H9 (cell line): ENCODE data around the gene HSPA8. TPM values are rescaled to one million over a fixed set of nuclear protein-coding genes. Genes with fewer than 3 reads are reported as not detected.

Source experiments
- DNase-seq: peaks from one replicate; pipeline ENCODE4 v3.0.0-alpha.2; 2017
- H2AFZ ChIP-seq: one replicate; pipeline ENCODE4 v1.6.1; 2013; ENCODE audit warnings: mild to moderate bottlenecking, low read length, control low read depth, moderate library complexity
- H2AK5ac ChIP-seq: 2 replicates; pipeline ENCODE4 v1.6.1; 2013; ENCODE audit warnings: low read length, control low read depth, mixed read lengths; ENCODE audit not compliant: insufficient read length
- H2BK120ac ChIP-seq: one replicate; pipeline ENCODE4 v1.6.1; 2013; ENCODE audit warnings: low read depth, mild to moderate bottlenecking, low read length, control low read depth, inconsistent platforms; ENCODE audit not compliant: poor library complexity, severe bottlenecking
- H2BK12ac ChIP-seq: 2 replicates; pipeline ENCODE4 v1.6.1; 2013; ENCODE audit warnings: low read length, control low read depth, mixed read lengths, low read depth; ENCODE audit not compliant: insufficient read length
- H2BK15ac ChIP-seq: 2 replicates; pipeline ENCODE4 v1.6.1; 2013; ENCODE audit warnings: low read depth, low read length, control low read depth
- H2BK20ac ChIP-seq: one replicate; pipeline ENCODE4 v1.6.1; 2013; ENCODE audit warnings: low read depth, mild to moderate bottlenecking, low read length, control low read depth, inconsistent platforms; ENCODE audit not compliant: poor library complexity, severe bottlenecking
- H2BK5ac ChIP-seq: 2 replicates; pipeline ENCODE4 v1.6.1; 2013; ENCODE audit warnings: low read length, control low read depth, mixed read lengths; ENCODE audit not compliant: insufficient read length
- H3K14ac ChIP-seq: 2 replicates; pipeline ENCODE4 v1.6.1; 2013; ENCODE audit warnings: low read length, control low read depth; ENCODE audit not compliant: insufficient read depth
- H3K18ac ChIP-seq: 2 replicates; pipeline ENCODE4 v1.6.1; 2013; ENCODE audit warnings: low read depth, mild to moderate bottlenecking, mixed read lengths, low read length, control low read depth; ENCODE audit not compliant: insufficient read length
- H3K23ac ChIP-seq: 2 replicates; pipeline ENCODE4 v1.6.1; 2013; ENCODE audit warnings: low read length, control low read depth, mixed read lengths, low read depth; ENCODE audit not compliant: insufficient read length
- H3K23me2 ChIP-seq: 2 replicates; pipeline ENCODE4 v1.6.1; 2013; ENCODE audit warnings: low read depth, mild to moderate bottlenecking, mixed read lengths, low read length, control low read depth; ENCODE audit not compliant: insufficient read length, poor library complexity, severe bottlenecking
- H3K27ac ChIP-seq: 2 replicates; pipeline ENCODE4 v1.5.1; 2013; ENCODE audit warnings: low read length, control low read depth, mixed read lengths, low read depth; ENCODE audit not compliant: insufficient read length
- H3K27me3 ChIP-seq: 2 replicates; pipeline ENCODE4 v1.6.1; 2013; ENCODE audit warnings: low read length, control low read depth, inconsistent platforms; ENCODE audit not compliant: insufficient read depth
- H3K4ac ChIP-seq: 2 replicates; pipeline ENCODE4 v1.6.1; 2013; ENCODE audit warnings: low read depth, mild to moderate bottlenecking, control low read depth, inconsistent platforms, low read length, moderate library complexity
- H3K4me1 ChIP-seq: 2 replicates; pipeline ENCODE4 v1.6.1; 2013; ENCODE audit warnings: low read length, control low read depth, inconsistent platforms; ENCODE audit not compliant: insufficient read depth
- H3K4me2 ChIP-seq: 2 replicates; pipeline ENCODE4 v1.6.1; 2013; ENCODE audit warnings: low read length, control low read depth, mixed read lengths; ENCODE audit not compliant: insufficient read length, insufficient read depth
- H3K56ac ChIP-seq: 2 replicates; pipeline ENCODE4 v1.6.1; 2013; ENCODE audit warnings: low read depth, mild to moderate bottlenecking, mixed read lengths, low read length, control low read depth; ENCODE audit not compliant: insufficient read length
- H3K79me1 ChIP-seq: 2 replicates; pipeline ENCODE4 v1.6.1; 2013; ENCODE audit warnings: low read depth, mild to moderate bottlenecking, moderate library complexity, low read length, control low read depth, inconsistent platforms; ENCODE audit not compliant: insufficient read depth, poor library complexity, severe bottlenecking
- H3K79me2 ChIP-seq: 2 replicates; pipeline ENCODE4 v1.6.1; 2013; ENCODE audit warnings: low read length, control low read depth, inconsistent platforms; ENCODE audit not compliant: insufficient read depth
- H3K9ac ChIP-seq: 2 replicates; pipeline ENCODE4 v1.6.1; 2013; ENCODE audit warnings: low read length, control low read depth, mixed read lengths; ENCODE audit not compliant: insufficient read length; ENCODE audit errors: extremely low read depth
- H3K9me3 ChIP-seq: one replicate; pipeline ENCODE4 v1.6.1; 2013; ENCODE audit warnings: low read depth, low read length, inconsistent platforms; ENCODE audit not compliant: control insufficient read depth
- H3T11ph ChIP-seq: one replicate; pipeline ENCODE4 v1.6.1; 2013; ENCODE audit warnings: mild to moderate bottlenecking, low read length, control low read depth, inconsistent platforms
- H4K20me1 ChIP-seq: one replicate; pipeline ENCODE4 v1.6.1; 2013; ENCODE audit not compliant: control insufficient read depth, insufficient read length, insufficient read depth
- H4K5ac ChIP-seq: 2 replicates; pipeline ENCODE4 v1.6.1; 2013; ENCODE audit warnings: low read depth, mild to moderate bottlenecking, mixed read lengths, low read length, control low read depth; ENCODE audit not compliant: insufficient read length
- H4K8ac ChIP-seq: replicated peaks from 2 replicates; pipeline ENCODE4 v1.6.1; 2013; ENCODE audit warnings: low read length, control low read depth, mixed read lengths, low read depth; ENCODE audit not compliant: insufficient read length
- H4K91ac ChIP-seq: 2 replicates; pipeline ENCODE4 v1.6.1; 2013; ENCODE audit warnings: low read depth, mild to moderate bottlenecking, moderate library complexity, mixed read lengths, low read length, control low read depth; ENCODE audit not compliant: insufficient read length
- H3K27ac Mint-ChIP-seq, 3 experiments: 2 replicates in 2 of 3; 3 replicates in 1 of 3; pipeline ENCODE4 v1.8.0; 2020 to 2021; ENCODE audit warnings: mixed read lengths in 3 of 3, mild to moderate bottlenecking in 1 of 3, moderate library complexity in 1 of 3
- H3K27me3 Mint-ChIP-seq: 2 replicates; pipeline ENCODE4 v1.8.0; 2021; ENCODE audit warnings: low read depth, mild to moderate bottlenecking, moderate library complexity, mixed read lengths
- H3K36me3 Mint-ChIP-seq, 3 experiments: 2 replicates in 2 of 3; 3 replicates in 1 of 3; pipeline ENCODE4 v1.8.0; 2020 to 2021; ENCODE audit warnings: low read depth in 3 of 3, mixed read lengths in 3 of 3; ENCODE audit not compliant: insufficient read depth in 1 of 3
- H3K4me1 Mint-ChIP-seq, 2 experiments: 2 replicates each; pipeline ENCODE4 v1.8.0; 2020; ENCODE audit warnings: mixed read lengths in 2 of 2
- H3K4me3 Mint-ChIP-seq, 2 experiments: 2 replicates in 1 of 2; 3 replicates in 1 of 2; pipeline ENCODE4 v1.8.0; 2020 to 2021; ENCODE audit warnings: mild to moderate bottlenecking in 2 of 2, mixed read lengths in 2 of 2, moderate library complexity in 1 of 2
- H3K9me3 Mint-ChIP-seq, 2 experiments: 2 replicates in 1 of 2; 3 replicates in 1 of 2; pipeline ENCODE4 v1.8.0; 2020; ENCODE audit warnings: mild to moderate bottlenecking in 2 of 2, mixed read lengths in 2 of 2, moderate library complexity in 1 of 2
- CTCF ChIP-seq: fragments of 200-600 bp; sonication (generic); conservative IDR thresholded peaks from 3 replicates; pipeline ENCODE4 v1.8.0; 2021; ENCODE audit warnings: antibody characterized with exemption, mild to moderate bottlenecking
- WGBS: extraction: QIAGEN DNeasy Blood & Tissue Kit; methylation state at CpG from one replicate; pipeline ENCODE4 v1.1.7; 2013; ENCODE audit warnings: missing lambda C conversion rate, low lambda C conversion rate, mixed read lengths; ENCODE audit not compliant: insufficient read length; ENCODE audit errors: extremely low coverage; 5-methylcytosine and 5-hydroxymethylcytosine counted together
- total RNA-seq: library from RNA; stranded (reverse); gene quantifications from 2 replicates; pipeline ENCODE4 v1.2.1, GENCODE V29; 2021

HSPA8 gene
- total RNA-seq, 1 experiment from 2014 or later, result 2,160 TPM

- H3K27me3 ChIP-seq, result no peaks in the 10 kb centered on the region
- H3K27ac ChIP-seq, result no peak overlapping the region
- Mint-ChIP-seq H3K4me1 (0 out of 4 replicates have a peak, but pooled peaks cover under 1% of the 10 kb centered on the region in 2 experiments), H3K27me3 (no peaks in the 10 kb centered on the region; the same call in 1 of the 2 replicates), H3K36me3 (no peaks in the 10 kb centered on the region), H3K9me3 (no peaks in the 10 kb centered on the region), H3K4me3 (no peak overlapping the region), H3K27ac (no peak overlapping the region)
- no peak overlapping the region for H2BK120ac ChIP-seq
- DNase-seq, result no peak
- H2BK20ac ChIP-seq, result no peak overlapping the region
- no peak overlapping the region for H2AFZ ChIP-seq
- no peak overlapping the region for H3K9ac ChIP-seq
- no peaks in the 10 kb centered on the region for H4K20me1 ChIP-seq
- no peak overlapping the region for H2BK5ac ChIP-seq
- TF ChIP-seq CTCF, result no peak
- H3K4me2 ChIP-seq, result no peak overlapping the region
- H3K18ac ChIP-seq, result no peak overlapping the region
- no peaks in the 10 kb centered on the region for H3K79me2 ChIP-seq
- H3K79me1 ChIP-seq, result no peaks in the 10 kb centered on the region
- no peak overlapping the region for H4K5ac ChIP-seq
- H3K56ac ChIP-seq, result no peak overlapping the region
- no peaks in the 10 kb centered on the region for H3K23me2 ChIP-seq
- H2BK15ac ChIP-seq, result no peak overlapping the region
- no peak overlapping the region for H3T11ph ChIP-seq
- H3K4me1 ChIP-seq, result no peaks in the 10 kb centered on the region
- H3K14ac ChIP-seq, result no peak overlapping the region
- no peak overlapping the region for H3K23ac ChIP-seq
- H3K9me3 ChIP-seq, result no peaks in the 10 kb centered on the region
- no peak overlapping the region for H4K91ac ChIP-seq
- no peak overlapping the region for H2AK5ac ChIP-seq
- WGBS, result no CpG with 5 or more reads among the region's 10 CpGs
- H3K4ac ChIP-seq, result no peak overlapping the region
- H2BK12ac ChIP-seq, result no peak overlapping the region
- no peak overlapping the region for H4K8ac ChIP-seq
Measured at GRCh38 chr11:123035831-123036230, 26.1 kb downstream of the HSPA8 start.
